Measurements from ENCODE around the gene ZMYND19. TPM values are rescaled to one million over a fixed set of nuclear protein-coding genes. Genes with fewer than 3 reads are reported as not detected.
"Not testable (repeated sequence)": the region's sequence is repeated elsewhere in the genome, so short reads cannot be mapped to it uniquely, and the experiment has no call there.

ZMYND19 gene
- total RNA-seq, 1 experiment from 2014 or later: 77.9 TPM

GRCh38 chr9:137532891-137533468 lies 57.3 kb downstream of the ZMYND19 start:
- H3K27me3 Mint-ChIP-seq (ENCODE audit: low read depth); CTCF ChIA-PET; H3K4me3 Mint-ChIP-seq; POLR2A ChIA-PET; H3K4me1 Mint-ChIP-seq; H3K27ac Mint-ChIP-seq; H3K36me3 Mint-ChIP-seq; DNase-seq (ENCODE audit: low spot score); ATAC-seq: not testable (repeated sequence)
- TF ChIP-seq ZNF263 (CRISPR knock-in tag; IDR thresholded peaks at IDR 0.05; ENCODE audit: low read depth): peak; percentile 92
- peaks cover 11% of the 10 kb centered on the region for H3K9me3 Mint-ChIP-seq

Other genes with a start within 250 kb of the ZMYND19 start
- 20.4 to 23.1 TPM (median 21.2 TPM) in 3 replicates for gene EXD3, start 167.3 kb downstream of the ZMYND19 start, total RNA-seq (2021)
- 2.9 to 5.9 TPM (median 4.8 TPM) in 3 replicates for gene NOXA1, start 167.1 kb downstream of the ZMYND19 start, total RNA-seq (2021)
- 2.0 to 2.5 TPM (median 2.3 TPM) in 3 replicates for gene ENTPD8, start 149.2 kb downstream of the ZMYND19 start, total RNA-seq (2021)
- 61.6 to 63.7 TPM (median 61.9 TPM) in 3 replicates for gene NSMF, start 131.2 kb downstream of the ZMYND19 start, total RNA-seq (2021)
- gene PNPLA7, start 40.1 kb downstream of the ZMYND19 start, total RNA-seq (2021): 1.3 to 1.6 TPM (median 1.6 TPM) in 3 replicates
- gene MRPL41, start 38.6 kb downstream of the ZMYND19 start, total RNA-seq (2021): 70.1 to 79.4 TPM (median 74.8 TPM) in 3 replicates
- gene DPH7, start 11.6 kb downstream of the ZMYND19 start, total RNA-seq (2021): 40.3 to 43.9 TPM (median 40.5 TPM) in 3 replicates
- gene ARRDC1, start 15.2 kb upstream of the ZMYND19 start, total RNA-seq (2021): 41.2 to 48.3 TPM (median 41.3 TPM) in 3 replicates
- gene EHMT1, start 28.5 kb upstream of the ZMYND19 start, total RNA-seq (2021): 152 to 170 TPM (median 154 TPM) in 3 replicates